Heart left ventricle (tissue), 16 donors: ENCODE results near the gene AIFM1. TPM values are rescaled to one million over a fixed set of nuclear protein-coding genes. Genes with fewer than 3 reads are reported as not detected.
A peak's percentile ranks its signal among the peaks of the same experiment; 100 is the strongest.

Source experiments
- ATAC-seq, 4 donors: fragments of 200-7000 bp; cut with Tn5 transposase; one replicate each; pipeline ENCODE4 v1.9.1; 2020 to 2022; ENCODE audit warnings: moderate library complexity in 4 of 4, mild to moderate bottlenecking in 3 of 4, moderate number of reproducible peaks in 1 of 4
- DNase-seq, 5 donors: peaks; one replicate each; pipeline ENCODE4 v3.0.0-alpha.2; 2020
- H3K27ac ChIP-seq, 12 donors: fragments of 200-600 bp; sonication (generic) in 4 of 12; one replicate each; pipeline versions ENCODE4 v1.5.0 to v1.8.0; 2016 to 2022; ENCODE audit warnings: mild to moderate bottlenecking in 2 of 12
- H3K27me3 ChIP-seq, 9 donors: fragments of 200-600 bp; sonication (generic) in 2 of 9; one replicate each; pipeline versions ENCODE4 v1.5.1 to v1.8.0; 2016 to 2022; ENCODE audit warnings: mild to moderate bottlenecking in 3 of 9
- H3K36me3 ChIP-seq, 9 donors: fragments of 200-600 bp; sonication (generic) in 2 of 9; one replicate each; pipeline versions ENCODE4 v1.5.0 to v1.8.0; 2018 to 2022; ENCODE audit warnings: mild to moderate bottlenecking in 2 of 9
- H3K4me1 ChIP-seq, 12 donors: fragments of 200-600 bp; sonication (generic) in 4 of 12; one replicate each; pipeline versions ENCODE4 v1.5.0 to v1.8.0; 2016 to 2022; ENCODE audit warnings: mild to moderate bottlenecking in 3 of 12
- H3K4me3 ChIP-seq, 12 donors: fragments of 200-600 bp; sonication (generic) in 4 of 12; one replicate each; pipeline versions ENCODE4 v1.5.0 to v1.8.0; 2017 to 2022; ENCODE audit warnings: mild to moderate bottlenecking in 9 of 12, moderate library complexity in 4 of 12
- H3K9me3 ChIP-seq, 12 donors: fragments of 200-600 bp; sonication (generic) in 4 of 12; one replicate each; pipeline versions ENCODE4 v1.5.0 to v1.8.0; 2016 to 2022; ENCODE audit warnings: mild to moderate bottlenecking in 1 of 12
- CTCF ChIP-seq, 12 donors: fragments of 200-600 bp; sonication (generic) in 4 of 12; IDR thresholded peaks; one replicate each; pipeline versions ENCODE4 v1.5.0 to v1.8.0; 2018 to 2022; ENCODE audit warnings: antibody characterized with exemption in 12 of 12, mild to moderate bottlenecking in 5 of 12
- POLR2A ChIP-seq, 2 donors: fragments of 450-650 bp; IDR thresholded peaks; one replicate each; pipeline ENCODE4 v1.6.1; 2017; ENCODE audit warnings: antibody characterized with exemption in 2 of 2, mild to moderate bottlenecking in 2 of 2, moderate library complexity in 2 of 2
- WGBS, 4 donors: extraction: QIAGEN DNeasy Blood & Tissue Kit in 2 of 4; methylation state at CpG; one replicate each; pipeline versions ENCODE4 v1.1.5 to v1.1.7; 2013 to 2018; 5-methylcytosine and 5-hydroxymethylcytosine counted together
- intact Hi-C, 10 donors: fragments of 100-400 bp; cut with DNase I; formaldehyde crosslinking; loops; one replicate each; pipeline versions ENCODE4 v1.11.1 to v1.14.2; 2022
- polyA plus RNA-seq, 2 donors: library from polyadenylated mRNA; stranded (reverse); fragments of 200-250 nt; gene quantifications; one replicate each; pipeline ENCODE4 v1.2.3, GENCODE V29; 2013
- total RNA-seq, 9 donors: library from RNA; depleted of rRNA in 2 of 9; stranded (reverse); fragments of >200 nt in 2 of 9; fragmentation: NEBNext Ultra II Directional in 3 of 9; extraction: Animal tissue kit (Norgen Biotek cat#: 25700) in 3 of 9; gene quantifications; one replicate each; pipeline versions ENCODE4 v1.1.0 to v1.2.4, GENCODE V29; 2016 to 2023
- donor health status: ischemic (EF 13 %, LVEDD 7.1; RV severe dilation, severe dysfunction).
- donor health status: healthy with polysubstance abuse.
- donor health status: DM: no; HTN: yes; CAD: no.
- donor health status: DM: no; HTN: no; CAD: no.
- donor health status: ischemic (EF 25% LVEDD 6.9; RV normal size, moderate dysfunction).
- donor health status: ischemic (EF 25% LVEDD 5.7; RV mildly dilated, moderate dysfunction).
- donor health status: healthy.
- donor health status: DM: yes; HTN: yes; CAD: no.
- donor health status: ischemic (EF 35%, LVEDD 5.7; RV mildly dilated, moderate dysfunction).
- donor health status: nonischemic (EF 11% LVEDD 7.7; RV severe dilation, severe dysfunction).
- donor health status: DM: yes; HTN: yes; CAD: no.
- donor health status: PGD.
- donor health status: ischemic (EF 29% LVEDD 5.4; RV normal size, mild dysfunction).
- donor health status: nonischemic (EF 23%, LVEDD 6.1; RV moderate dilation, normal function).

Gene AIFM1
- total and polyA plus RNA-seq, 11 donors, result 73.7 to 164 (median 109) TPM

GRCh38 chrX:130109429-130110378, 55.9 kb downstream of the AIFM1 start:
- Histone ChIP-seq H3K27me3 (peaks cover 0 to 12% (median 0%) of the 10 kb centered on the region in 9 donors), H3K4me1 (peaks cover 0 to 32% (median 3%) of the 10 kb centered on the region in 12 donors), H3K36me3 (no peaks in the 10 kb centered on the region), H3K27ac (peak overlapping the region; percentile 78 to 93 (median 88)), H3K4me3 (peak overlapping the region; percentile 39 to 87 (median 67)), H3K9me3 (no peaks in the 10 kb centered on the region)
- peak in 3 of 4 donors; percentile 11 to 23 (median 11) for ATAC-seq
- TF ChIP-seq CTCF (IDR thresholded peaks at IDR 0.05) (no peak), POLR2A (IDR thresholded peaks at IDR 0.05) (no peak)
- intact Hi-C loops, result no loop called here
- no peak for DNase-seq
- 6 to 56% (median 28%) methylated on average over 55 to 81 of the region's 81 CpGs for WGBS, 4 donors

- ATAC-seq (peak; percentile 24 to 70 (median 60)), DNase-seq (peak in 3 of 5 donors; percentile 19 to 54 (median 51))
- TF ChIP-seq CTCF (IDR thresholded peaks at IDR 0.05) (no peak), POLR2A (IDR thresholded peaks at IDR 0.05) (no peak)
- Histone ChIP-seq H3K9me3 (no peaks in the 10 kb centered on the region), H3K36me3 (no peaks in the 10 kb centered on the region), H3K27ac (peak overlapping the region in 11 of 12 donors; percentile 78 to 93 (median 88)), H3K4me1 (peaks cover 0 to 33% (median 3%) of the 10 kb centered on the region in 12 donors), H3K4me3 (peak overlapping the region; percentile 39 to 87 (median 67)), H3K27me3 (peaks cover 0 to 12% (median 0%) of the 10 kb centered on the region in 9 donors)
- WGBS, 4 donors, result 50 to 57% (median 55%) methylated on average over 8 to 9 of the region's 9 CpGs
- intact Hi-C loops, result no loop called here
These were observed 56.8 kb downstream of the AIFM1 start for GRCh38 chrX:130108647-130109428.

GRCh38 chrX:130106071-130106470, 59.6 kb downstream of the AIFM1 start:
- intact Hi-C loops, result no loop called here
- Histone ChIP-seq H3K4me3 (no peak overlapping the region), H3K4me1 (peaks cover 0 to 37% (median 3%) of the 10 kb centered on the region in 12 donors), H3K36me3 (no peaks in the 10 kb centered on the region), H3K27ac (peak overlapping the region in 1 of 12 donors; percentile 46), H3K27me3 (peaks cover 0 to 12% (median 0%) of the 10 kb centered on the region in 9 donors), H3K9me3 (no peaks in the 10 kb centered on the region)
- WGBS, 4 donors, result 45 to 64% (median 62%) methylated on average over 10 of the region's 10 CpGs
- ATAC-seq, result peak in 2 of 4 donors; percentile 17 to 43
- TF ChIP-seq CTCF (IDR thresholded peaks at IDR 0.05) (no peak), POLR2A (IDR thresholded peaks at IDR 0.05) (no peak)
- no peak for DNase-seq
